Measurements from ENCODE around the gene TBX15.

DNA sequence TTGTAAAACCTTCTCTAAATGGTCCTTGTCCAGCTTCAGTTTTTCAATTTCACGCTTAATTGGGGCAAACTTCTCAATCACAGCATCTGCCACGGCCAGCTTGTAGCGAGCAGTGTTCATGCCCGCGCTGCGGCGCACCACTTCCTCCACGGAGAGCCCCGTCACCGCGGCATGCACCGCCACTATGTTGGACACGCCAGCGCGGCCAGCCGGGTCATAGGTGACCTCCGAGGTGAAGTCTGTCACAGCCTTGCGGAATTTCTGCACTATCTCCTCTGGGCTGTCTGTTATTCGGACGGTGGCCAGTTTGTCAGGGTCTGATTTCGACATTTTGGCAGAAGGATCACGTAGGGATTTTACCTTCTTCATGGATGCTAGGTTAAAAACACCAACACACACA, 44.8 kb upstream of the TBX15 start:
- TF ChIP-seq, protein P1, sequence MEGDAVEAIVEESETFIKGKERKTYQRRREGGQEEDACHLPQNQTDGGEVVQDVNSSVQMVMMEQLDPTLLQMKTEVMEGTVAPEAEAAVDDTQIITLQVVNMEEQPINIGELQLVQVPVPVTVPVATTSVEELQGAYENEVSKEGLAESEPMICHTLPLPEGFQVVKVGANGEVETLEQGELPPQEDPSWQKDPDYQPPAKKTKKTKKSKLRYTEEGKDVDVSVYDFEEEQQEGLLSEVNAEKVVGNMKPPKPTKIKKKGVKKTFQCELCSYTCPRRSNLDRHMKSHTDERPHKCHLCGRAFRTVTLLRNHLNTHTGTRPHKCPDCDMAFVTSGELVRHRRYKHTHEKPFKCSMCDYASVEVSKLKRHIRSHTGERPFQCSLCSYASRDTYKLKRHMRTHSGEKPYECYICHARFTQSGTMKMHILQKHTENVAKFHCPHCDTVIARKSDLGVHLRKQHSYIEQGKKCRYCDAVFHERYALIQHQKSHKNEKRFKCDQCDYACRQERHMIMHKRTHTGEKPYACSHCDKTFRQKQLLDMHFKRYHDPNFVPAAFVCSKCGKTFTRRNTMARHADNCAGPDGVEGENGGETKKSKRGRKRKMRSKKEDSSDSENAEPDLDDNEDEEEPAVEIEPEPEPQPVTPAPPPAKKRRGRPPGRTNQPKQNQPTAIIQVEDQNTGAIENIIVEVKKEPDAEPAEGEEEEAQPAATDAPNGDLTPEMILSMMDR (IDR thresholded peaks at IDR 0.05), result no peak
- no peak for TF ChIP-seq POLR2A (IDR thresholded peaks at IDR 0.05)

Data from thyroid gland (tissue), 4 donors.